Measurements from ENCODE around the gene NELFB.

DNA sequence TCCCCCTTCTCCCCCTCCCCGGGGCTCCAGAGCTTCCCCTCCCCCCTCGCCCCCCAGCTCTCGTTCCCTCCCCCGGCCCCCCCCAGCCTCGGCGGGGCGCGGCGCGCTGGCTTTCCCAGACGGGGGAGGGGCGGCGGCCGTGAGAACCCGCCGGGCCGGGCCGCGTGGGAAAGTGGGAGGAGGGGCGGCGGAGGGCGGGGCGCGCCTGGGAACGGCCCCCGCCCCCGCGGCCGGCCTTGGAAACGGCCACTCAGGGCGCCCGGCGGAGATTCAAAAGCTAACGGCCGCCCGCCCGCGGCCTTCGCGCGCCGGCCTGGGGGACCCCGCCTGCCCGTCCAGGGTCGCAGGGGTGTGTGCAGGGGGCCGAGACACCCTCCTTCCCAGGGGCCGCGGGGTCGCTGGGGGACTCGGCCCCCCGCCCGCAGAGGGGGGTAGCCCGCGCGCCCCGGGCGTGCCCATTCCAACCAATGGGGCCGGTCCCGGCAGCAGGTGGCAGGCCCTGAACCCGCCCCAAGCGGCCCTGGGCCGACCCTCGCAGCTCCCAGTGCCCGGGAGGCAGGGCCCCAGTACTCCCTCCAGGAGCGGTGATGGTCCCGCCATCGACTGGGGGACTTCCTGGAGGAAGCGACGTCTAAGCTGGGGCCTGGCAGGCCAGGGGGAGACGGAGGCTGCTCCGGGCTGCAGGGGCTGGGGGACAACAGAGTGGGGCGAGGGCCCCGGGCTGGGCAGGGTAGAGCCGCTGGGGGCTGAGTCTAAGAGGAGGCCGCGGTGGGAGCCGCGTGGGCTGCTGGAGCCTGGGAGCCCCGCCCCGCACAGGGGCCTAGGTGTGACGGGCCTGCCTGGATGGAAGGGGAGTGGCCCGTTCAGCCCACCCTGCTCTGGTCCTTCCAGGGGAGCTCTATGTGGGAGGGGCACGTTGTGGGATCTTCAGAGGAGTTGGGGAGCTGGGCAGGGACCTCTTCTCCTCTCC, 61.2 kb downstream of the NELFB start:
- TF ChIP-seq, protein P1, sequence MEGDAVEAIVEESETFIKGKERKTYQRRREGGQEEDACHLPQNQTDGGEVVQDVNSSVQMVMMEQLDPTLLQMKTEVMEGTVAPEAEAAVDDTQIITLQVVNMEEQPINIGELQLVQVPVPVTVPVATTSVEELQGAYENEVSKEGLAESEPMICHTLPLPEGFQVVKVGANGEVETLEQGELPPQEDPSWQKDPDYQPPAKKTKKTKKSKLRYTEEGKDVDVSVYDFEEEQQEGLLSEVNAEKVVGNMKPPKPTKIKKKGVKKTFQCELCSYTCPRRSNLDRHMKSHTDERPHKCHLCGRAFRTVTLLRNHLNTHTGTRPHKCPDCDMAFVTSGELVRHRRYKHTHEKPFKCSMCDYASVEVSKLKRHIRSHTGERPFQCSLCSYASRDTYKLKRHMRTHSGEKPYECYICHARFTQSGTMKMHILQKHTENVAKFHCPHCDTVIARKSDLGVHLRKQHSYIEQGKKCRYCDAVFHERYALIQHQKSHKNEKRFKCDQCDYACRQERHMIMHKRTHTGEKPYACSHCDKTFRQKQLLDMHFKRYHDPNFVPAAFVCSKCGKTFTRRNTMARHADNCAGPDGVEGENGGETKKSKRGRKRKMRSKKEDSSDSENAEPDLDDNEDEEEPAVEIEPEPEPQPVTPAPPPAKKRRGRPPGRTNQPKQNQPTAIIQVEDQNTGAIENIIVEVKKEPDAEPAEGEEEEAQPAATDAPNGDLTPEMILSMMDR (IDR thresholded peaks at IDR 0.05), result no peak
- no peak for TF ChIP-seq POLR2A (IDR thresholded peaks at IDR 0.05)

Measured in thyroid gland (tissue), 4 donors.